Mesothelial cell of epicardium (in vitro differentiated cells): ENCODE data around the gene ZFP82. TPM values are rescaled to one million over a fixed set of nuclear protein-coding genes. Genes with fewer than 3 reads are reported as not detected.

ENCODE experiments used
- DNase-seq, 2 experiments: peaks; one replicate each; pipeline ENCODE4 v3.0.0; 2021; ENCODE audit warnings: low spot score in 2 of 2; ENCODE audit not compliant: unreplicated experiment in 2 of 2
- H3K27ac Mint-ChIP-seq: 2 replicates; pipeline ENCODE4 v1.8.0; 2021; ENCODE audit warnings: mixed read lengths
- H3K27me3 Mint-ChIP-seq: 2 replicates; pipeline ENCODE4 v1.8.0; 2021; ENCODE audit warnings: low read depth, mixed read lengths
- H3K36me3 Mint-ChIP-seq: 2 replicates; pipeline ENCODE4 v1.8.0; 2021; ENCODE audit warnings: mixed read lengths
- H3K4me1 Mint-ChIP-seq: 2 replicates; pipeline ENCODE4 v1.8.0; 2021; ENCODE audit warnings: mixed read lengths
- H3K4me3 Mint-ChIP-seq: 2 replicates; pipeline ENCODE4 v1.8.0; 2021; ENCODE audit warnings: mild to moderate bottlenecking, moderate library complexity, mixed read lengths
- H3K9me3 Mint-ChIP-seq: 2 replicates; pipeline ENCODE4 v1.8.0; 2021; ENCODE audit warnings: mixed read lengths
- total RNA-seq: library from RNA; stranded (reverse); gene quantifications from 3 replicates; pipeline ENCODE4 v1.2.1, GENCODE V29; 2021
- TF ChIP-seq, protein P1 (sequence below): fragments of 200-600 bp; sonication (generic); IDR thresholded peaks from one replicate; pipeline ENCODE4 v1.5.0; 2021; ENCODE audit warnings: antibody characterized with exemption; ENCODE audit not compliant: unreplicated experiment

Gene ZFP82
- total RNA-seq, 1 donor from 2014 or later, result 14.9 TPM

DNA sequence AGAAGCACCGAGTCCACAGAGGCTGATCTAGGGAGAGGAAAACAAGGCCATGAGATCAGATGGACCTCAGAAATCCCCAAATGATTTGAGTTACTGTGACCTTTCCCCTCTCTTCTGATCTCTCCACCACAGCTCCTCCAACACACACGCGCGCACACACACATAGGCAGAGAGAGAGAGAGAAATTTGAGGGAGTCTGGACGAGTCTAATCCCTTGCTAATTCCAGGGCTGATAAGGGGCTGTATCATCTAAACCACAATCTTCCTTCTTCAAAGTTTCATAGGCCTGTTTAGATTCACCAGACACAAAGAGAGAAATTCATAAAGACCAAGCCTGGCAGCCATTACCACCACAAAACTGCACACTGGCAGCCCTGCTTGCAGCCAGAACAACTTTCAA lies 8.6 kb downstream of the ZFP82 start:
- peaks cover 62% of the 10 kb centered on the region for H3K36me3 Mint-ChIP-seq
- H3K27me3 Mint-ChIP-seq, result no peaks in the 10 kb centered on the region
- no peak for DNase-seq
- TF ChIP-seq, protein P1, sequence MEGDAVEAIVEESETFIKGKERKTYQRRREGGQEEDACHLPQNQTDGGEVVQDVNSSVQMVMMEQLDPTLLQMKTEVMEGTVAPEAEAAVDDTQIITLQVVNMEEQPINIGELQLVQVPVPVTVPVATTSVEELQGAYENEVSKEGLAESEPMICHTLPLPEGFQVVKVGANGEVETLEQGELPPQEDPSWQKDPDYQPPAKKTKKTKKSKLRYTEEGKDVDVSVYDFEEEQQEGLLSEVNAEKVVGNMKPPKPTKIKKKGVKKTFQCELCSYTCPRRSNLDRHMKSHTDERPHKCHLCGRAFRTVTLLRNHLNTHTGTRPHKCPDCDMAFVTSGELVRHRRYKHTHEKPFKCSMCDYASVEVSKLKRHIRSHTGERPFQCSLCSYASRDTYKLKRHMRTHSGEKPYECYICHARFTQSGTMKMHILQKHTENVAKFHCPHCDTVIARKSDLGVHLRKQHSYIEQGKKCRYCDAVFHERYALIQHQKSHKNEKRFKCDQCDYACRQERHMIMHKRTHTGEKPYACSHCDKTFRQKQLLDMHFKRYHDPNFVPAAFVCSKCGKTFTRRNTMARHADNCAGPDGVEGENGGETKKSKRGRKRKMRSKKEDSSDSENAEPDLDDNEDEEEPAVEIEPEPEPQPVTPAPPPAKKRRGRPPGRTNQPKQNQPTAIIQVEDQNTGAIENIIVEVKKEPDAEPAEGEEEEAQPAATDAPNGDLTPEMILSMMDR, result no peak
- H3K4me3 Mint-ChIP-seq, result no peak overlapping the region
- peaks cover 30% of the 10 kb centered on the region for H3K9me3 Mint-ChIP-seq
- no peak overlapping the region for H3K27ac Mint-ChIP-seq
- H3K4me1 Mint-ChIP-seq, result no peaks in the 10 kb centered on the region

- Mint-ChIP-seq H3K27ac (no peak overlapping the region), H3K4me3 (no peak overlapping the region), H3K4me1 (no peaks in the 10 kb centered on the region), H3K27me3 (no peaks in the 10 kb centered on the region), H3K9me3 (peaks cover 30% of the 10 kb centered on the region), H3K36me3 (peaks cover 68% of the 10 kb centered on the region)
- TF ChIP-seq, protein P1, result no peak
- DNase-seq, result no peak
These were observed 10.3 kb downstream of the ZFP82 start for GRCh38 chr19:36408101-36408500.

GRCh38 chr19:36404498-36404897 lies 13.9 kb downstream of the ZFP82 start:
- no peaks in the 10 kb centered on the region for H3K4me1 Mint-ChIP-seq
- H3K36me3 Mint-ChIP-seq, result peaks cover 72% of the 10 kb centered on the region
- no peaks in the 10 kb centered on the region for H3K27me3 Mint-ChIP-seq
- TF ChIP-seq, protein P1, result no peak
- H3K9me3 Mint-ChIP-seq, result peaks cover 28% of the 10 kb centered on the region
- H3K27ac Mint-ChIP-seq, result no peak overlapping the region
- DNase-seq, result no peak
- H3K4me3 Mint-ChIP-seq, result no peak overlapping the region

DNA sequence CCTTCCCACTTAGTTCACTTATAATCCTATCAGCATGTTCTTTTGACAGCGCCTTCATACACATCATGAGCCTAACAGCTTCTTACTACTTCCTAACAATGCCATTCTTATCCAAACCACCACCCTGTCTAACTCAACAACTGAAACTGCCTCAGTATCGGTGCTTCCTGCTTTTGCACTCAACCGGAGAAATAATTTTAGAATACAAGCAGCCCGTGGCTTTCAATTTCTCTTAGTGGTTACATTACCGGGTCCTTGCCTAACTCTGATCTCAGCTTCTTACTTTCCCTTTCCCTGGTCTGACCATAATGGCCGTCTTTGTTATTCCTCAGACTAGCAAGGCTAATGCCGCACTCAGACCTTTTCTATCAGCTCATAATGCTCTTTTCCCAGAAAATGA lies 17.0 kb downstream of the ZFP82 start:
- peaks cover 23% of the 10 kb centered on the region for H3K9me3 Mint-ChIP-seq
- no peak overlapping the region for H3K4me3 Mint-ChIP-seq
- H3K27ac Mint-ChIP-seq, result no peak overlapping the region
- no peak for DNase-seq
- H3K36me3 Mint-ChIP-seq, result peaks cover 71% of the 10 kb centered on the region
- H3K27me3 Mint-ChIP-seq, result no peaks in the 10 kb centered on the region
- TF ChIP-seq, protein P1, result no peak
- no peaks in the 10 kb centered on the region for H3K4me1 Mint-ChIP-seq

DNA sequence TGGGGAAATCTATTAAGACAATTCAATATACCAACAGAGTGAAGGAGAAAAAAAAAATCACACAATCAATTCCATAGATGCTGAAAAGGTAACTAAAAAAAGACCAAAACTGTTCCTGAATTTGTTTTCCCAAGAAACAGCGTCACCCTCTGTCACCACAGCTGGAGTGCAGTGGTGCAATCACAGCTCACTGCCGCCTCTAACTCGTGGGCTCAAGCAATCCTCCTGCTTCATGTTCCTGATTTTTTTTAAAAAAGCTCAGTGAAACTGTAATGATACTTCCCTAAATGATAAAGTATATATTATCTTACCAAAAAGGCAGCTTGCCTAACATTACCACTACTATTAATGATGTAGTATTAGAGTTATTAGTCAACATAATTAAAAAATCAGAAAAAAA lies 19.9 kb downstream of the ZFP82 start:
- H3K27ac Mint-ChIP-seq, result no peak overlapping the region
- peaks cover 74% of the 10 kb centered on the region for H3K36me3 Mint-ChIP-seq
- no peak overlapping the region for H3K4me3 Mint-ChIP-seq
- H3K27me3 Mint-ChIP-seq, result no peaks in the 10 kb centered on the region
- H3K4me1 Mint-ChIP-seq, result no peaks in the 10 kb centered on the region
- DNase-seq, result no peak
- H3K9me3 Mint-ChIP-seq, result peaks cover 44% of the 10 kb centered on the region
- TF ChIP-seq, protein P1, result no peak
